RWPE2 (cell line): Measurements from ENCODE around the gene ABCA6.
"Not testable (repeated sequence)": the region's sequence is repeated elsewhere in the genome, so short reads cannot be mapped to it uniquely, and the experiment has no call there.

Experiments
- ATAC-seq: fragments of 200-7000 bp; cut with Tn5 transposase; 3 replicates; pipeline ENCODE4 v1.9.1; 2021; ENCODE audit warnings: low read depth
- DNase-seq: peaks from one replicate; pipeline ENCODE4 v3.0.0-alpha.2; 2020; ENCODE audit warnings: low spot score
- H3K27ac ChIP-seq: fragments of 450-650 bp; 2 replicates; pipeline ENCODE4 v1.5.1; 2017; ENCODE audit warnings: mild to moderate bottlenecking; ENCODE audit not compliant: poor library complexity, severe bottlenecking
- H3K27me3 ChIP-seq: fragments of 250-450 bp; sonication (Bioruptor Pico); 2 replicates; pipeline ENCODE4 v1.5.1; 2021; ENCODE audit warnings: mild to moderate bottlenecking, moderate library complexity; ENCODE audit not compliant: insufficient read depth, poor library complexity, severe bottlenecking
- H3K36me3 ChIP-seq: fragments of 250-450 bp; sonication (Bioruptor Pico); 2 replicates; pipeline ENCODE4 v1.5.1; 2020; ENCODE audit warnings: low read depth, mild to moderate bottlenecking, moderate library complexity
- H3K4me1 ChIP-seq: fragments of 250-450 bp; sonication (Bioruptor Pico); 2 replicates; pipeline ENCODE4 v1.5.1; 2021; ENCODE audit warnings: mild to moderate bottlenecking, moderate library complexity; ENCODE audit not compliant: insufficient read depth, poor library complexity, severe bottlenecking
- H3K4me3 ChIP-seq: fragments of 250-450 bp; sonication (Bioruptor Pico); 2 replicates; pipeline ENCODE4 v1.5.1; 2021; ENCODE audit warnings: mild to moderate bottlenecking, moderate library complexity; ENCODE audit not compliant: severe bottlenecking
- H3K9me3 ChIP-seq: fragments of 250-450 bp; sonication (Bioruptor Pico); 2 replicates; pipeline ENCODE4 v1.5.1; 2021; ENCODE audit warnings: mild to moderate bottlenecking, moderate library complexity; ENCODE audit not compliant: severe bottlenecking
- CTCF ChIP-seq: fragments of 450-650 bp; IDR thresholded peaks from one replicate; pipeline ENCODE4 v1.5.1; 2017; ENCODE audit warnings: mild to moderate bottlenecking, moderate library complexity; ENCODE audit not compliant: poor library complexity, severe bottlenecking

The ABCA6 gene

GRCh38 chr17:69170377-69170776 lies 28.7 kb upstream of the ABCA6 start:
- no peak for DNase-seq
- no peak overlapping the region for H3K4me3 ChIP-seq
- no peaks in the 10 kb centered on the region for H3K9me3 ChIP-seq
- no peaks in the 10 kb centered on the region for H3K27me3 ChIP-seq
- no peaks in the 10 kb centered on the region for H3K36me3 ChIP-seq
- H3K4me1 ChIP-seq = peaks cover 14% of the 10 kb centered on the region
- no peak for TF ChIP-seq CTCF
- no peak for ATAC-seq
- H3K27ac ChIP-seq = no peak overlapping the region

GRCh38 chr17:69168642-69169041 lies 26.9 kb upstream of the ABCA6 start:
- not testable (repeated sequence) for H3K36me3 ChIP-seq, ATAC-seq, H3K27ac ChIP-seq, H3K9me3 ChIP-seq, H3K27me3 ChIP-seq, H3K4me1 ChIP-seq, H3K4me3 ChIP-seq, DNase-seq

GRCh38 chr17:69166957-69167356 lies 25.3 kb upstream of the ABCA6 start:
- H3K9me3 ChIP-seq = no peaks in the 10 kb centered on the region
- no peaks in the 10 kb centered on the region for H3K27me3 ChIP-seq
- no peak for ATAC-seq
- no peak overlapping the region for H3K27ac ChIP-seq
- no peak for DNase-seq
- no peak overlapping the region for H3K4me3 ChIP-seq
- no peak for TF ChIP-seq CTCF
- H3K4me1 ChIP-seq = no peaks in the 10 kb centered on the region
- H3K36me3 ChIP-seq = no peaks in the 10 kb centered on the region

- DNase-seq (no peak), ATAC-seq (no peak)
- TF ChIP-seq CTCF = no peak
- Histone ChIP-seq H3K4me3 (no peak overlapping the region), H3K36me3 (no peaks in the 10 kb centered on the region), H3K9me3 (no peaks in the 10 kb centered on the region), H3K4me1 (no peaks in the 10 kb centered on the region), H3K27ac (no peak overlapping the region), H3K27me3 (no peaks in the 10 kb centered on the region)
Observed at GRCh38 chr17:69164206-69164605, 22.5 kb upstream of the ABCA6 start.

- ATAC-seq = no peak
- Histone ChIP-seq H3K27ac (no peak overlapping the region), H3K9me3 (no peaks in the 10 kb centered on the region), H3K4me1 (no peaks in the 10 kb centered on the region), H3K36me3 (no peaks in the 10 kb centered on the region), H3K4me3 (no peak overlapping the region), H3K27me3 (no peaks in the 10 kb centered on the region)
- TF ChIP-seq CTCF = no peak
- no peak for DNase-seq
Observed at GRCh38 chr17:69159418-69159817, 17.7 kb upstream of the ABCA6 start.
